GM12892 (cell line): ENCODE results near the gene TGFB2.

ENCODE experiments used
- POLR2A ChIP-seq: IDR thresholded peaks from 2 replicates; pipeline ENCODE4 v1.6.1; 2011; ENCODE audit warnings: low read depth, low read length, control low read depth
- POLR2AphosphoS5 ChIP-seq: IDR thresholded peaks from 2 replicates; pipeline ENCODE4 v1.6.1; 2011; ENCODE audit warnings: low read depth, low read length, control low read depth
- TAF1 ChIP-seq: IDR thresholded peaks from 2 replicates; pipeline ENCODE4 v1.6.1; 2011; ENCODE audit warnings: low read depth, mild to moderate bottlenecking, control low read depth, low read length, borderline replicate concordance

- TF ChIP-seq POLR2A: no peak
- no peak for TF ChIP-seq TAF1
- TF ChIP-seq POLR2AphosphoS5: no peak
These were observed 2.2 kb downstream of the TGFB2 start for GRCh38 chr1:218347336-218347722.
